Peyer's patch (tissue), 4 donors: ENCODE results near the gene PRMT2.

Experiments
- POLR2A ChIP-seq, 2 donors: fragments of 450-650 bp; IDR thresholded peaks; one replicate each; pipeline ENCODE4 v1.5.1; 2017; ENCODE audit warnings: antibody characterized with exemption in 2 of 2, mild to moderate bottlenecking in 2 of 2, moderate library complexity in 2 of 2
- TF ChIP-seq, protein P1 (sequence below), 6 experiments: fragments of 450-650 bp in 4 of 6; fragments of 200-600 bp in 2 of 6; sonication (generic) in 1 of 6; IDR thresholded peaks; one replicate each; pipeline ENCODE4 v1.5.1; 2017 to 2019; ENCODE audit warnings: antibody characterized with exemption in 6 of 6, mild to moderate bottlenecking in 3 of 6, moderate library complexity in 1 of 6

DNA sequence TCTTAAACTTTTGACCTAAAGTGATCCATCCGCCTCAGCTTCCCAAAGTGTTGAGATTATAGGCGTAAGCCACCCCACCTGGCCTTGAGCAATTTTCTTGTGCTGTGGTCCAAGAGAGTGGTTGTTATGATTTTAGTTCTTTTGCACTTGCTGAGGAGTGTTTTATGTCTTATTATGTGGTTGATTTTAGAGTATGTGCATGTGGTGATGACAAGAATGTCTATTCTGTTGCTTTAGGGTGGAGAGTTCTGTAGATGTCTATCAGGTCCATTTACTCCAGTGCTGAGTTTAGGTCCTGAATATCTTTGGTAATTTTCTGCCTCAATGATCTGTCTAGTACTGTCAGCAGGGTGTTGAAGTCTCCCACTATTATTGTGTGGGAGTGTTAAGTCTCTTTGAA, 19.4 kb upstream of the PRMT2 start:
- TF ChIP-seq POLR2A (IDR thresholded peaks at IDR 0.05), result no peak
- TF ChIP-seq, protein P1, sequence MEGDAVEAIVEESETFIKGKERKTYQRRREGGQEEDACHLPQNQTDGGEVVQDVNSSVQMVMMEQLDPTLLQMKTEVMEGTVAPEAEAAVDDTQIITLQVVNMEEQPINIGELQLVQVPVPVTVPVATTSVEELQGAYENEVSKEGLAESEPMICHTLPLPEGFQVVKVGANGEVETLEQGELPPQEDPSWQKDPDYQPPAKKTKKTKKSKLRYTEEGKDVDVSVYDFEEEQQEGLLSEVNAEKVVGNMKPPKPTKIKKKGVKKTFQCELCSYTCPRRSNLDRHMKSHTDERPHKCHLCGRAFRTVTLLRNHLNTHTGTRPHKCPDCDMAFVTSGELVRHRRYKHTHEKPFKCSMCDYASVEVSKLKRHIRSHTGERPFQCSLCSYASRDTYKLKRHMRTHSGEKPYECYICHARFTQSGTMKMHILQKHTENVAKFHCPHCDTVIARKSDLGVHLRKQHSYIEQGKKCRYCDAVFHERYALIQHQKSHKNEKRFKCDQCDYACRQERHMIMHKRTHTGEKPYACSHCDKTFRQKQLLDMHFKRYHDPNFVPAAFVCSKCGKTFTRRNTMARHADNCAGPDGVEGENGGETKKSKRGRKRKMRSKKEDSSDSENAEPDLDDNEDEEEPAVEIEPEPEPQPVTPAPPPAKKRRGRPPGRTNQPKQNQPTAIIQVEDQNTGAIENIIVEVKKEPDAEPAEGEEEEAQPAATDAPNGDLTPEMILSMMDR (IDR thresholded peaks at IDR 0.05), result no peak
